Activated CD8-positive, alpha-beta memory T cell treated with anti-CD3 and anti-CD28 coated beads, Interleukin-2, amount 50 U/mL, for 24 hours (primary cell): ENCODE results near the gene CSRP1.
"Not testable (repeated sequence)": the region's sequence is repeated elsewhere in the genome, so short reads cannot be mapped to it uniquely, and the experiment has no call there.

ENCODE experiments used
- DNase-seq: peaks from one replicate; pipeline ENCODE4 v3.0.0-alpha.2; 2020; ENCODE audit errors: extremely low read depth

The CSRP1 gene

GRCh38 chr1:201537891-201538611, 31.1 kb upstream of the CSRP1 start:
- no peak for DNase-seq

- no peak for DNase-seq
These were observed 30.5 kb upstream of the CSRP1 start for GRCh38 chr1:201537467-201537866.

- DNase-seq: no peak
These were observed 30.1 kb upstream of the CSRP1 start for GRCh38 chr1:201537028-201537427.

GRCh38 chr1:201536558-201536957, 29.6 kb upstream of the CSRP1 start:
- DNase-seq: no peak

- DNase-seq: no peak
These were observed 29.0 kb upstream of the CSRP1 start for GRCh38 chr1:201535919-201536245.

- DNase-seq: no peak
These were observed 28.4 kb upstream of the CSRP1 start for GRCh38 chr1:201535046-201535918.

- DNase-seq: no peak
These were observed 26.9 kb upstream of the CSRP1 start for GRCh38 chr1:201533836-201534235.

- no peak for DNase-seq
These were observed 24.9 kb upstream of the CSRP1 start for GRCh38 chr1:201531551-201532425.

GRCh38 chr1:201530741-201531531, 24.0 kb upstream of the CSRP1 start:
- DNase-seq: no peak

GRCh38 chr1:201528631-201529252, 21.8 kb upstream of the CSRP1 start:
- no peak for DNase-seq

- no peak for DNase-seq
These were observed 21.0 kb upstream of the CSRP1 start for GRCh38 chr1:201527879-201528278.

- DNase-seq: no peak
These were observed 18.4 kb upstream of the CSRP1 start for GRCh38 chr1:201525193-201525778.

GRCh38 chr1:201520046-201520575, 13.2 kb upstream of the CSRP1 start:
- DNase-seq: not testable (repeated sequence)

- no peak for DNase-seq
These were observed 11.1 kb upstream of the CSRP1 start for GRCh38 chr1:201518071-201518470.

- DNase-seq: no peak
These were observed 10.7 kb upstream of the CSRP1 start for GRCh38 chr1:201517631-201518030.

GRCh38 chr1:201516511-201517127, 9.7 kb upstream of the CSRP1 start:
- DNase-seq: no peak

GRCh38 chr1:201515895-201516294, 9.0 kb upstream of the CSRP1 start:
- DNase-seq: no peak

- no peak for DNase-seq
These were observed 8.3 kb upstream of the CSRP1 start for GRCh38 chr1:201515062-201515750.

GRCh38 chr1:201514466-201514865, 7.5 kb upstream of the CSRP1 start:
- no peak for DNase-seq
